Panc1 (cell line): Measurements from ENCODE around the gene COL6A2.

Experiments used
- POLR2AphosphoS5 ChIP-seq: IDR thresholded peaks from 2 replicates; pipeline ENCODE4 v1.6.1; 2012; ENCODE audit warnings: mild to moderate bottlenecking, low read depth, low read length, moderate library complexity
- TF ChIP-seq, protein P1 (sequence below): fragments of 450-650 bp; IDR thresholded peaks from 2 replicates; pipeline ENCODE4 v1.5.1; 2017; ENCODE audit warnings: mild to moderate bottlenecking

DNA sequence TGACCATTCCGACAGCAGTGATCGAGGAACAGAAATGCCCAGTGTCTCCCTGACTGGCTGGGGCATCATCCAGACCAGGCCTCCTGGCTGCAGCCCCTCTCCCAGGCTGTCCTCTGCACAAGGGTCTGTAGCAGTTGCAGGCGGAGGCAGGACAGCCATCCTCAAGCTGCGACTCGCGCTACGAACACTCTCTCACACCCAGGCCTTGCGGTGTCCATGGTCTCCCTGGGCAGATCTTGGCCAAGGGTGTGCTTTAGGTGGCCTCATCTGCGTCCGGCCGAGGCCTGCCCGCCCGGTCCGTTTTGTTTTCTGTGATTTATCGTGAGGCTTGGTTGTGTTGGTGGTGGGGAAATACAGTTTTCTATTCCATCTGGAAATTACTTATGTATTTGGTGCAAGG, 41.8 kb downstream of the COL6A2 start:
- TF ChIP-seq, protein P1, sequence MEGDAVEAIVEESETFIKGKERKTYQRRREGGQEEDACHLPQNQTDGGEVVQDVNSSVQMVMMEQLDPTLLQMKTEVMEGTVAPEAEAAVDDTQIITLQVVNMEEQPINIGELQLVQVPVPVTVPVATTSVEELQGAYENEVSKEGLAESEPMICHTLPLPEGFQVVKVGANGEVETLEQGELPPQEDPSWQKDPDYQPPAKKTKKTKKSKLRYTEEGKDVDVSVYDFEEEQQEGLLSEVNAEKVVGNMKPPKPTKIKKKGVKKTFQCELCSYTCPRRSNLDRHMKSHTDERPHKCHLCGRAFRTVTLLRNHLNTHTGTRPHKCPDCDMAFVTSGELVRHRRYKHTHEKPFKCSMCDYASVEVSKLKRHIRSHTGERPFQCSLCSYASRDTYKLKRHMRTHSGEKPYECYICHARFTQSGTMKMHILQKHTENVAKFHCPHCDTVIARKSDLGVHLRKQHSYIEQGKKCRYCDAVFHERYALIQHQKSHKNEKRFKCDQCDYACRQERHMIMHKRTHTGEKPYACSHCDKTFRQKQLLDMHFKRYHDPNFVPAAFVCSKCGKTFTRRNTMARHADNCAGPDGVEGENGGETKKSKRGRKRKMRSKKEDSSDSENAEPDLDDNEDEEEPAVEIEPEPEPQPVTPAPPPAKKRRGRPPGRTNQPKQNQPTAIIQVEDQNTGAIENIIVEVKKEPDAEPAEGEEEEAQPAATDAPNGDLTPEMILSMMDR = no peak
- TF ChIP-seq POLR2AphosphoS5 = no peak
